ENCODE results near the gene FAM117A. TPM values are rescaled to one million over a fixed set of nuclear protein-coding genes. Genes with fewer than 3 reads are reported as not detected.
"Not testable (repeated sequence)": the region's sequence is repeated elsewhere in the genome, so short reads cannot be mapped to it uniquely, and the experiment has no call there.

The FAM117A gene
- total RNA-seq, 2 donors from 2014 or later, result 15.1 to 15.5 TPM

- TF ChIP-seq CTCF (IDR thresholded peaks at IDR 0.05), result no peak
- H3K4me3 ChIP-seq, result no peak overlapping the region
- H3K4me1 ChIP-seq, result peaks cover 0 to 75% of the 10 kb centered on the region in 2 donors
- DNase-seq (ENCODE audit: low spot score), result no peak
- no peaks in the 10 kb centered on the region for H3K9me3 ChIP-seq
- no peak overlapping the region for H3K27ac ChIP-seq
- H3K27me3 ChIP-seq, result no peaks in the 10 kb centered on the region
- no peaks in the 10 kb centered on the region for H3K36me3 ChIP-seq
Measured at GRCh38 chr17:49725452-49726130, 38.3 kb downstream of the FAM117A start.

DNA sequence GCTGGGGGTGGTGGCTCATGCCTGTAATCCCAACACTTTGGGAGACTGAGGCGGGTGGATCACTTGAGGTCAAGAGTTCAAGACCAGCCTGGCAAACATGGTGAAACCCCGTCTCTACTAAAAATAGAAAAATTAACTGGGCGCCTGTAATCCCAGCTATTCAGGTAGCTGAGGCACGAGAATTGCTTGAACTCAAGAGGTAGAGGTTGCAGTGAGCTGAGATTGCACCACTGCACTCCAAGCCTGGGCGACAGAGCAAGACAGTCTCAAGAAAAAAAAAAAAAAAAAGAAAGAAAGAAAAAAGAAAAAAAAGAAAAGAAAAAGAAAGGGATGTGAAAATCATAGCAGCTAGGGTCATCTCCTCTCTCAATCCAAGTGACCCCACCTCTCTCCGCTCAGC is 39.4 kb downstream of the FAM117A start:
- not testable (repeated sequence) for H3K36me3 ChIP-seq; DNase-seq (ENCODE audit: low spot score); H3K9me3 ChIP-seq; H3K4me3 ChIP-seq; H3K27me3 ChIP-seq
- peaks cover 0 to 65% of the 10 kb centered on the region in 2 donors for H3K4me1 ChIP-seq
- H3K27ac ChIP-seq, result peak overlapping the region; percentile 64

GRCh38 chr17:49723423-49723822 is 40.5 kb downstream of the FAM117A start:
- H3K27ac ChIP-seq, result peak overlapping the region; percentile 64
- no peak for TF ChIP-seq CTCF (IDR thresholded peaks at IDR 0.05)
- no peaks in the 10 kb centered on the region for H3K27me3 ChIP-seq
- H3K36me3 ChIP-seq, result peaks cover 10% of the 10 kb centered on the region
- no peaks in the 10 kb centered on the region for H3K9me3 ChIP-seq
- no peak overlapping the region for H3K4me3 ChIP-seq
- DNase-seq (ENCODE audit: low spot score), result no peak
- H3K4me1 ChIP-seq, result peaks cover 0 to 54% of the 10 kb centered on the region in 2 donors

- DNase-seq (ENCODE audit: low spot score), result no peak
- no peaks in the 10 kb centered on the region for H3K27me3 ChIP-seq
- H3K4me3 ChIP-seq, result no peak overlapping the region
- peak overlapping the region; percentile 64 for H3K27ac ChIP-seq
- H3K9me3 ChIP-seq, result no peaks in the 10 kb centered on the region
- H3K4me1 ChIP-seq, result peaks cover 0 to 49% of the 10 kb centered on the region in 2 donors
- H3K36me3 ChIP-seq, result peaks cover 15% of the 10 kb centered on the region
- no peak for TF ChIP-seq CTCF (IDR thresholded peaks at IDR 0.05)
Measured at GRCh38 chr17:49722066-49722465, 41.9 kb downstream of the FAM117A start.

DNA sequence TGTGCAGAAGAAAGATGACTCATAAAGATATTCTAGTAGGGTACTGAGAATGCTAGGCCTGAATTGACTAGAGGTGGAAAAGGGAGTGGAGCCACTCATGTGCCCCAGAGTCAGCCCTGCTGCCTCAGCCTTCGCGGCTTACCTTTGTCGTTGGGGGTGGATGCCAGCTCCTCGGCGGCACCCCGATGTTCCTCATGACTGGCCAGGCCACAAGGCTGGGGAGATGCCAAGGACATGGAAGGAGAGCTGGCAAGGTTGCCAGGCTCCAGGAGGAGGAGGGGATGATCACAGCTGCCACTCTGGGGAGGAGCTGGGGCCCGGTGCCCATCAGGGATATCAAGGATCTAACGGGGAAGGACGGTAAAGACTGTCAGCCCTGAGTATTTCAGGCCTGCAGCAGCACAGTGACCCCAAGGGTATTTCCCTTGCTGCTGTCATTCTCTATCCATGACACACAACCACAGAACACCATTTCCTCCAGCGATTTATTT is 46.5 kb downstream of the FAM117A start:
- H3K4me1 ChIP-seq, result peaks cover 0 to 42% of the 10 kb centered on the region in 2 donors

More for the DNA sequence above, 46.5 kb downstream of the FAM117A start:
- Histone ChIP-seq H3K27ac (peak overlapping the region; percentile 34 to 65), H3K27me3 (no peaks in the 10 kb centered on the region), H3K36me3 (peaks cover 23% of the 10 kb centered on the region), H3K4me3 (no peak overlapping the region), H3K9me3 (no peaks in the 10 kb centered on the region)
- no peak for DNase-seq (ENCODE audit: low spot score)
- TF ChIP-seq CTCF (IDR thresholded peaks at IDR 0.05), result no peak
